ENCODE data around the gene DLL1.

GRCh38 chr6:170255426-170256125 lies 35.3 kb downstream of the DLL1 start:
- TF ChIP-seq CTCF (conservative IDR thresholded peaks at IDR 0.05; ENCODE audit: low read depth, low read length): no peak
- TF ChIP-seq EZH2 (IDR thresholded peaks at IDR 0.05; ENCODE audit: low read length, unreplicated experiment): no peak
